Measurements from ENCODE around the gene BOD1L1. TPM values are rescaled to one million over a fixed set of nuclear protein-coding genes. Genes with fewer than 3 reads are reported as not detected.
A peak's percentile ranks its signal among the peaks of the same experiment; 100 is the strongest.

The BOD1L1 gene
- total RNA-seq, 2 experiments from 2014 or later, result 37.7 to 43.1 TPM

DNA sequence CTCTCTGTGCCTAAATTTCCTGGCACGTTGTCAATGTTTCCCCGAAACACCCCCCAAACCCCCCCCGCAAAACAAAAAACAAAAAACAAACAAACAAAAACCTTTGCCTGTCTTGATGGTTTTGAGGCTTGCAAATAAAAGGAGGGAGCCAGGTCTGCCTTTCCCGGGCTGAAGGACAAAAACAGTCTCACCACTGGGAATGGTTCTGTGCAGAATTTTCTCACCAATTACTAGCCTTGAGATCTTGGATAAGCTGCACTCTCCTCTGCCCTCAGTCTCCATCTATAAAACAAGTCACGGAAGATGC is 98.8 kb downstream of the BOD1L1 start:
- ChIA-PET CTCF (interaction anchor here (0.8 to 2.6 kb wide), 2 partner anchors 12 to 14 kb away, joined by 3 to 10 read pairs; no protein-coding TSS in a partner anchor), POLR2A (no interaction called here)
- Mint-ChIP-seq H3K9me3 (peaks cover 3% of the 10 kb centered on the region), H3K27me3 (peaks cover 93% of the 10 kb centered on the region), H3K36me3 (ENCODE audit: low read depth) (peaks cover 11% of the 10 kb centered on the region), H3K27ac (peak overlapping the region; percentile 78), H3K4me3 (peak overlapping the region; percentile 19), H3K4me1 (peaks cover 13% of the 10 kb centered on the region)
- DNase-seq, result no peak

DNA sequence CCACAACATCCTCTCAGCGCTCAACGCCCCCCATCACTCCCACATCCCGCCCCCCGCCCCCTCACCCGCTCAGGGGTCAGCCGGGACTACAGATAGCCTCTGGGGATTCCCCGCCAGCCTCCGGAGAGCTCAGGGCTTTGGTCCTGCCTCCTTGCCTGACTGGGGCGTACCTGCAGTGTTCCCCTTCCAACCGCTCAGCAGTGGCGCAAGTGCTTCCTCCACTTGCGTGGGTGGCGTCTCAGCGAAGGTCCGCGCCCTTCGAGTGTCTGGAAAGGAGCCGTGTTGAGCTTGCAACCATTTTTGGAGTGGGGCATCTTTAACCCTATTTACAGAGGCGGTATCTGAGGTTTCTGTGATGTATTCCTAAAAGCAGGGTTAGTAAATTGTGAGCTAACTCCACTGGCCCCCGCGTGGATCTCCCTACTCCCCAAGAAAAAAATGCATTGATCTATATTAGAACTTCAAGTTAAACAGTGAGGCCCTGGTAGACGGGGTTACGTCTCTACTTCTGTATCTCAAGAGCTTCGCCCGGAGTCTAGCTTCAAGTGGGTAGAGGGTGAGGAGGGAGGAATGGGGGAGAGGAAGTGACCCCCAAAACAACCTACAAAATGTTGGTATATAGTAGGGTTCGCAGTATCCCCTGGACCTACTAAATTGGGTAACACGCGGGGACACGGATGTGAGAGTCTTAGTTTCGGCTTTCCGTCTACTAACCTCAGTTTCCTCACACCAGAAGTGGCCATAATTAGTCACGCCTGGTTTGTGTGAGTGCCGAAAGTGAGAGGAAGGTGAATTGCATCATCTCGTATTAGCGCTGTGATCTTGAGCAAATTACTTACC is 99.3 kb downstream of the BOD1L1 start:
- Mint-ChIP-seq H3K4me3 (no peak overlapping the region), H3K9me3 (peaks cover 3% of the 10 kb centered on the region), H3K27ac (peak overlapping the region; percentile 41), H3K36me3 (ENCODE audit: low read depth) (peaks cover 12% of the 10 kb centered on the region), H3K4me1 (peaks cover 13% of the 10 kb centered on the region), H3K27me3 (peaks cover 91% of the 10 kb centered on the region)
- ChIA-PET POLR2A (interaction anchor here (0.6 kb wide), 1 partner anchor 31 kb away, joined by 3 read pairs; no protein-coding TSS in a partner anchor), CTCF (interaction anchor here (0.8 to 2.6 kb wide), 2 partner anchors 12 to 14 kb away, joined by 3 to 10 read pairs; no protein-coding TSS in a partner anchor)
- DNase-seq, result no peak

- DNase-seq, result no peak
- H3K27ac Mint-ChIP-seq, result no peak overlapping the region
- peaks cover 20% of the 10 kb centered on the region for H3K4me1 Mint-ChIP-seq
- POLR2A ChIA-PET, result interaction anchor here (0.5 to 0.6 kb wide), 2 partner anchors 32 to 42 kb away, joined by 3 read pairs; no protein-coding TSS in a partner anchor
- H3K36me3 Mint-ChIP-seq (ENCODE audit: low read depth), result peaks cover 12% of the 10 kb centered on the region
- H3K27me3 Mint-ChIP-seq, result peaks cover 91% of the 10 kb centered on the region
- CTCF ChIA-PET, result interaction anchor here (0.9 to 2.6 kb wide), 2 partner anchors 15 kb away, joined by 3 to 10 read pairs; no protein-coding TSS in a partner anchor
- peaks cover 5% of the 10 kb centered on the region for H3K9me3 Mint-ChIP-seq
- no peak overlapping the region for H3K4me3 Mint-ChIP-seq
Observed at GRCh38 chr4:13527192-13527980, 100.1 kb downstream of the BOD1L1 start.

DNA sequence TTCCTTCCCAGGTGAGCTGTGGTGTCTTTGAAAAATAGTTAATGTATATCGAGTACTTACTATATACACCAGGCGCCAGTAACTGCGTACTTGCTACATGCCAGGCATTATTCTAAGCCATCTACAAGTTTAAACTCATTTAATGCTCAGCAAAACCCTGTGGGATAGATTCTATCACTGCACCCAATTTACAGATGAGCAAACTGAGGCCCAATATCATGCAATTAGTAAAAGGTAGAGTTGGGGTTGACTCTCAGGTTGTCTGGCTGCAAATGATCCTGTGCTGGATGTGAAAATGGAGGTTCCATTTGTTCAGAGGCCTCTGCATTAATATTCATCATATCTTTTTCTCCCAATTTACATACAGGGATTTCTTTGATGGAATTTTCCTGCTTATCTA is 100.9 kb downstream of the BOD1L1 start:
- POLR2A ChIA-PET, result no interaction called here
- DNase-seq, result no peak
- Mint-ChIP-seq H3K4me3 (no peak overlapping the region), H3K27ac (no peak overlapping the region), H3K4me1 (peaks cover 20% of the 10 kb centered on the region), H3K9me3 (peaks cover 5% of the 10 kb centered on the region), H3K27me3 (peaks cover 94% of the 10 kb centered on the region), H3K36me3 (ENCODE audit: low read depth) (peaks cover 12% of the 10 kb centered on the region)
- CTCF ChIA-PET, result interaction anchor here (0.8 to 0.9 kb wide), 2 partner anchors 9 to 15 kb away, joined by 3 read pairs; no protein-coding TSS in a partner anchor

- H3K4me1 Mint-ChIP-seq, result peaks cover 20% of the 10 kb centered on the region
- ChIA-PET POLR2A (no interaction called here), CTCF (interaction anchor here (0.8 kb wide), 1 partner anchor 10 kb away, joined by 3 read pairs; no protein-coding TSS in a partner anchor)
- no peak for DNase-seq
- no peak overlapping the region for H3K27ac Mint-ChIP-seq
- H3K4me3 Mint-ChIP-seq, result no peak overlapping the region
- peaks cover 90% of the 10 kb centered on the region for H3K27me3 Mint-ChIP-seq
- peaks cover 10% of the 10 kb centered on the region for H3K36me3 Mint-ChIP-seq (ENCODE audit: low read depth)
- H3K9me3 Mint-ChIP-seq, result peaks cover 5% of the 10 kb centered on the region
Observed at GRCh38 chr4:13525606-13526281, 101.8 kb downstream of the BOD1L1 start.

GRCh38 chr4:13524504-13525243 is 102.9 kb downstream of the BOD1L1 start:
- ChIA-PET CTCF (no interaction called here), POLR2A (no interaction called here)
- Mint-ChIP-seq H3K36me3 (ENCODE audit: low read depth) (peaks cover 9% of the 10 kb centered on the region), H3K4me3 (no peak overlapping the region), H3K27ac (no peak overlapping the region), H3K27me3 (peaks cover 84% of the 10 kb centered on the region), H3K9me3 (peaks cover 5% of the 10 kb centered on the region), H3K4me1 (peaks cover 20% of the 10 kb centered on the region)
- no peak for DNase-seq

- CTCF ChIA-PET, result no interaction called here
- Mint-ChIP-seq H3K36me3 (ENCODE audit: low read depth) (peaks cover 4% of the 10 kb centered on the region), H3K4me1 (peaks cover 18% of the 10 kb centered on the region), H3K27me3 (peaks cover 81% of the 10 kb centered on the region), H3K27ac (peak overlapping the region; percentile 50), H3K4me3 (no peak overlapping the region), H3K9me3 (peaks cover 2% of the 10 kb centered on the region)
- DNase-seq, result no peak
- POLR2A ChIA-PET, result no interaction called here
Observed at GRCh38 chr4:13523591-13524503, 103.7 kb downstream of the BOD1L1 start.

DNA sequence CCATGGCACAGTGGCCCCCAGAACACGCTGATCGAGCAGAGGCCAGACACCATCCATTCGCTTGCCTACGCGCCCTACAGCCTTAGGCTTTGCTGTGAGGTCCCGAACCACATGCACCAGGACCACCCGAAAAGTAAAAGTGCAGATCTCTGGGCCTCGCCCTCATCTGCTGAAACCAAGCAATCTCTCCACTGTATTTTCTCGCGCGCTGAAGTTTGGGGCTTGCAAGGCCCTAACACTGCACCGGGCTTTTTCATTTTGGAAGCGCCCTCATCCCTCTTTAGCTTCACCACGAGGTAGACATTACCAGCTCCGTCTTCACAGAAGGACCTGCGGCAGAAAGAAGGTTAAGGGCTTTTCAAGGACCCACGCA is 104.4 kb downstream of the BOD1L1 start:
- CTCF ChIA-PET, result no interaction called here
- POLR2A ChIA-PET, result no interaction called here
- Mint-ChIP-seq H3K27me3 (peaks cover 76% of the 10 kb centered on the region), H3K4me1 (peaks cover 11% of the 10 kb centered on the region), H3K36me3 (ENCODE audit: low read depth) (peaks cover 3% of the 10 kb centered on the region), H3K27ac (no peak overlapping the region), H3K4me3 (no peak overlapping the region), H3K9me3 (peaks cover 2% of the 10 kb centered on the region)
- no peak for DNase-seq

GRCh38 chr4:13522282-13523104 is 105.0 kb downstream of the BOD1L1 start:
- peaks cover 72% of the 10 kb centered on the region for H3K27me3 Mint-ChIP-seq
- POLR2A ChIA-PET, result no interaction called here
- no peak overlapping the region for H3K4me3 Mint-ChIP-seq
- peaks cover 10% of the 10 kb centered on the region for H3K4me1 Mint-ChIP-seq
- H3K36me3 Mint-ChIP-seq (ENCODE audit: low read depth), result peaks cover 3% of the 10 kb centered on the region
- CTCF ChIA-PET, result interaction anchor here (0.9 to 1.7 kb wide), 5 partner anchors 8 to 22 kb away, joined by 3 to 5 read pairs (median 4); partner anchors contain the start of gene NKX3-2
- no peak for DNase-seq
- peaks cover 2% of the 10 kb centered on the region for H3K9me3 Mint-ChIP-seq
- peak overlapping the region; percentile 46 for H3K27ac Mint-ChIP-seq

- H3K4me1 Mint-ChIP-seq, result peaks cover 7% of the 10 kb centered on the region
- peaks cover 69% of the 10 kb centered on the region for H3K27me3 Mint-ChIP-seq
- CTCF ChIA-PET, result interaction anchor here (1.1 to 1.7 kb wide), 3 partner anchors 10 to 23 kb away, joined by 3 to 5 read pairs (median 4); partner anchors contain the start of gene NKX3-2
- no peak for DNase-seq
- H3K9me3 Mint-ChIP-seq, result peaks cover 2% of the 10 kb centered on the region
- peaks cover 3% of the 10 kb centered on the region for H3K36me3 Mint-ChIP-seq (ENCODE audit: low read depth)
- POLR2A ChIA-PET, result no interaction called here
- no peak overlapping the region for H3K27ac Mint-ChIP-seq
- no peak overlapping the region for H3K4me3 Mint-ChIP-seq
Observed at GRCh38 chr4:13521047-13521446, 106.5 kb downstream of the BOD1L1 start.

Measured in activated CD4-positive, alpha-beta T cell treated with anti-CD3 and anti-CD28 coated beads, Interleukin-2, amount 10 ng/mL, durations not matched to agents 7 days and 5 days (primary cell).